NCI-H1436 (cell line): ENCODE data around the gene KLHL30.

Experiments used
- DNase-seq: peaks from one replicate; lab custom pipeline; 2025; lab: John Stamatoyannopoulos, UW

Gene KLHL30

DNA sequence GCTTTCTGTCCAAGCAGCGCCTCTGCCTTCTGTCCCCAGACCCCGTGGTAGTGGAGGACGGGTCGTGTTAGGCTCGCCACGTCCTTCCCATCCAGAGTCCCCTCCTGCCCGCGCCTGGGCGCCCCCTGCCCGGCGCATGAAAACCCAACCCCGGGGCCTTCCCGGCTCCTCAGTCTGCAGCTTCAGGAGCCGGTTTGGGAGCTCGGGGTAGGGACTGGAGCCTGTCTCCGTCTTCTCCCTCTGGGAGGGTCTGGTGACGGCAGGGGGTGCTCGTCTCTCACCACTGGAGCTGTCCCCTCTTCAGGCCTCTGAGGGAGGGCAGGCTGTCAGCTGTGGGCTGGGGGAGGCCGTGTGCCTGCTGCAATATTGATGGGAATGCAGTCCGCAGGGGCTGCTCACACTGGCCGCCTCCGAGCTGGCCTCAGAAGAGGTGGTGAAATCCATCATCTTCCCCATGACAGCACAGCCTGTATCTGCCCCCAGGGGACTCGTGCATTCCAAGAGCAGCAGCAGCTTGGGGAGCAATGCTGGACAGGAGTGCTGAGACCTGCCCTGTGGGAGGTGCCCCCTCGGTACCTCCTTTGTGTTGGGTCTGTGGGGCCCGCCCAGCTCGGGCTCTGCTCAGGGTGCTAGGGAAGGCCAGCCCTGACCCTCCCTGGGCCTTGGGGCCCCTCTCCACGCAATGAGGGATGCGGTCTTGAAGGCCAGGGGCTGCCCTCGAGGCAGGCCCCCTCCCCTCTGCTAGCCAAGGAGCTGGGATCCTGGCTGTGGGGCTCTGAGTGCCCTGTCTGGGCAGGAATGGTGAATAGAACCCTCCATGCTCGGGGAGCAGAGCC, 17.8 kb upstream of the KLHL30 start:
- no peak for DNase-seq

DNA sequence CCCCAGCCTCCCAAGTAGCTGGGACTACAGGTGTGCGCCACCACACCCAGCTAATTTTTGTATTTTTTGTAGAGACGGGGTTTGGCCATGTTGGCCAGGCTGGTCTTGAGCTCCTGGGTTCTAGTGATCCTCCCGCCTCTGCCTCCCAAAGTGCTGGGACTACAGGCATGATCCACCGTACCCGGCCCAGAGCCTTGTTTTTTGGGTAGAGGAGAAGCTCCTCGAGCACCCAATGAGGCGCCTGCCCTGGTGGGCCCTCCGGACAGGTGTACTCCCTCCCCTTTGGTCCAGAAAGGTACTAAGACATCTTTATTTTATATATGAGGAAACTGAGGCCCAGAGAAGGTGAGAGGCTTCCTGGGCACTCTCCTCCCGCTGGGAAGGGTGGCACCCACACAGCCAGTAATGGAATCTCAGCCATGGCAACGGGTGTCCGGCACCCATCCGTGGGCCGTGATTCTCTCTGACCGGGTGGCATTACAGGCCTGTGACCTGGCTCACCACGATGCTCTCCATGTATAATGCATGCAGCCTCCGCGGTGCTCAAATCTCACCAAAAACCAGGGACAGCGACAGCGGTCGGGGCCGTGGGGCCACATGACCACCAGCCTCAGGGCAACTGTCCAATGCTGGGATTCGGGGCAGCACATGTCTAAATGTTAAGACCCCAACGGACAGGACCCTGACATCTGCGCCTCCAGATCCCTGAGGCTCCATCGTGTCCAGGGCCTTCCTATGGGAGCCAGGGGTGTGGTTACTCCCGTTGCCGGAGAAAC, 16.8 kb upstream of the KLHL30 start:
- DNase-seq: no peak

DNA sequence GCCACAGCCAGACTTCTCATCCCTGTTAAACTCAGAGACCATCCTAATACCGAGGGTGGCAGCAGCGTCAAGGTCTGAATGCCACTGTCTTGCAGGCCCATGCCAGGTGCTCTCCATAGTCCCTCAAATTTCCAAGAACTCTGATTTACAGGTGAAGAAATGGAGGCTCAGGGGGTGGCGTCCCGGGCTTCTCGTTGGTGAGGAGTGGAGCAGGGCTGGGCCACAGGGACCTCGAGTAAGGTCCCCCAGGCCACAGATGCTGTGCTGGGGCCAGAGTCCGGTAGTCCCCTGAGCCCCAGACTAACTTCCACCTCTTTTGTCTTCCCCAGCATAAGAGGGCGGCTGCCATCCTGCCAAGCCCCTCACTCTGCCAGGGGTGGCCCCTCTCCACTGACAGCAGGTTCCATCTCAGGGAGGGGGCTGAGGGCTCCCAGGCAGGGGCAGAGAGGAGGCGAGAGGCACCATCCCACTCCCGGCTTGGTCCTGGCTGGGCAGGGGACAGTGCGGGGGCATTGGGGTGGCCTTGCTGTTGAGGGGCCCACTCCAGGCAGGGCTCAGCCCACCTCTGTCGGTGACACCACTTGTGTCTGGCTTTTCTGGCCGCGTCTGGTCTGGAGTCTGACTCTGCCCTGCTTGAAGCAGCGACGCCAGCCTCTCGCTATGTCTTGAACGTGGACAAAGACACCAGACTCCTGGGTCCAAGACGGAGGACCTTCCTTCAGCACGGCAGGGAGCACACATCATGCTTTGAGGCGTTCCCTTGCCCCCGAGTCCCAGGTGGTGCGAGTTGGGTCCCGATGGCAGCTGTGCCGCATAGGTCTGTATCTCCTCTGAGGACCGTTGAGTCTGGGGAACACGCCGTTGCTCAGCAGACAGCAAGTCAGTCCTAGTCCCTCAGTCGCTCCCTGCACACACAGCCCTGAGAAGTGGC, 15.9 kb upstream of the KLHL30 start:
- no peak for DNase-seq

DNA sequence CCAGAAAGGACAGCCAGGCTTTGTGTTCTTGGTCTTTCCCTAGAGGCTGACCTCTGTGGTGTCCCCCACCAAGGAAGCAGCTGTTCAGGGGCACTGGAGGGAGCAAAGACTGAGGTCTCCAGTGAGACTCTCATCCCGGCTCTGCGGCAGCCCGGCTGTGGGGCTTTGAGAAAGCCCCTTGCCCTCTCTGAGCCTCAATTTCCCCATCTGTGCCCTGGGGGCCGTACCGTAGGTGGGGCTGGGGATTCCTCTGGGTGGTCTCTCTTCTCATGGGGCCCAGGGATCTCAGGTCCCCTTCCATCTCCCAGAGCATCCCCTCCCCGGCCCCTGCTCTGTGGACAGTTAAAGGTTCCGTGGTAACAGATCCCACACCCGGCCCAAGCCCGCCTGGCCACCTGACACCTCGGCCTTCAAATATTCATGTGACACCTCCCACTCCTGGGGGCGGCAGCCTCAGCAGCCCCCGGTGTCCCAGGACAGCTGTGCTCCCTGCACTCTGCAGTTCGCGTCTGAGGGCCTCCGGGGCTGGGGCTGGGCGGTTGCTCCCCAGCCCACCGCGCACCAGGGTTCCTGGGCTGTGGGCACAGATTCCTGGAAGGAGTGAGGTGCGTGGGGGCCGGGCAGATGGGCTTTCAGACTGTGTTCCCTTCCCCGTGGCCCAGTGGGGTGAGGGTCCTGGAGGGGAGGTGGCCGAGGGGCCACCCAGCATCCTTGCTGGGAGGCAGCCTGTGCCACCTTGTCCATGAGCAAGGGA, 15.1 kb upstream of the KLHL30 start:
- no peak for DNase-seq

DNA sequence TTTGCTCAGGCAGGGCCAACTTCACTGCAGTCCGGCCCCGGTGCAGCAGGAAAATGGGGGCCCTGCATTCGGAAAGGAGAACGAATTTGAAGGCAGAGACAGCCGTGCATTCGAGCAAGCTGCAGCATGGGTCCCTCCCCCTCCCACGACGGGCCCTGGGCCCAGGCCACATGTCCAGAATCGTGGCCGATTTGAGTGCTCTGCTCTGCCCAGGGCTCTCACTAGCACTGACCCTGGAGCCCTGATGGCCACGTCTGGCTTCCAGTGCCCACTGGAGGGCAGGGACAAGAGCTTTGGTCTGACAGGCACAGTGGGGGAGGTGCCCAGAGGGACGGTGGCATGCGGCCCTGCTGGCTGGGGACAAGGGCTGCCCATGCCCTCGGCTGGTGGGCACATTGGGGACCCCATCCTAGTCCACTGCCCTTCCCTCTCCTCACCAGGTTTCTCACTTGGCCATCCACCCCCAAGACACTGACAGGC, 14.4 kb upstream of the KLHL30 start:
- no peak for DNase-seq

DNA sequence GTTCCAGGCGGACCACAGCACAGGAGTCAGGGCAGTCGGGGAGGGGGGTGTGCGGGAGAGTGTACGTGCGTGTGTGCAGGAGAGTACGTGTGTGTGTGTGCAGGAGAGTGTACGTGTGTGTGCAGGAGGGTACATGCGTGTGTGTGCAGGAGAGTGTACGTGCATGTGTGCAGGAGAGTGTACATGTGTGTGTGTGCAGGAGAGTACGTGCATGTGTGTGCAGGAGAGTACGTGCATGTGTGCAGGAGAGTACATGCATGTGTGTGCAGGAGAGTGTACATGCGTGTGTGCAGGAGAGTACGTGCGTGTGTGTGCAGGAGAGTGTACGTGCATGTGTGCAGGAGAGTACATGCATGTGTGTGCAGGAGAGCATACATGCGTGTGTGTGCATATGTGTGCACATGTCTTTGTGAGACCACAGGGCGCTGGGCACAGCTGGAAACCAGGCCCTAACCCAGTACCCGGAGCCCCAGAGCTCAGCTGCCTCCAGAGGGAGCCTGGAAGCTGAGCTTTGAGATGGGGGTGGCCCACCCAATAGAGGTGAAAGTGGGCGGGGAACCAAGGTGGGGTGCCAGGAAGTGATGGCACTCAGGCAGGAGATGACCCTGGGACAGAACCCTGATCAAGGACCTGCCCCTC, 13.9 kb upstream of the KLHL30 start:
- no peak for DNase-seq

DNA sequence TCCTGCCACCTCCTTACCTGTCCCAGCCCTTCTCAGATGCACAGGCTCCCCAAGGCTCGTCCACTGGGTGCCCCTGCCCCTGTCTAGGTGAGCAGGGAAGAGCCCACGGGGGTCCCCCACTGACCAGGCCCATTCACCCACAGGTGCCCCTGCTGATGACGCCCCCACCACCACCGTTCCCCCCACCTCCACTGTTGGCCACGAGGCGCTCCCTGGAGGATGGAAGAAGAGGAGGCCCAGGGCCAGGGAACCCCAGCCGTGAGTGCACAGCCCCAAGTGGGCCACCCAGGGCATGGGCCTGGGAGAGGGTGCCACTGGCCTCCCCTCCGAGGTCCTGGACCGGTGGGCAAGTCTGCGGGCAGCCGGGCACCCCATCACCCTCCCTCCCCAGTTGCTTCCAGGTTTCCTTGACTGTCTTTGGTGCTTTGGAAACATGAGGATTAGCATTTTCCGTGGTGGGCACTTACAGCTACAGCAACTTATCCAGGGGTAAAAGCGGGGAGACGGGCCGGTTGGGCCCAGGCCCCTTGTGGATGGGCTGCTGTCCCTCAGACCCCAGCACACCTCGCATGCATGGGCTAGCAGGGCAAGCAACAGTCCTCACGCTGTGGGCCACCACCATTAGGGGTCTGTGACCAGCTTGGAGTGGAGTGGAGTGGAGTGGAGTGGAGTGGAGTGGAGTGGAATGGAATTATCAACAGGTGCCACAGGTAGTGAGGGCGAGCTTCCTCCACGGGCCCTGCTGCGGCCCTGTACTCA, 13.2 kb upstream of the KLHL30 start:
- no peak for DNase-seq

DNA sequence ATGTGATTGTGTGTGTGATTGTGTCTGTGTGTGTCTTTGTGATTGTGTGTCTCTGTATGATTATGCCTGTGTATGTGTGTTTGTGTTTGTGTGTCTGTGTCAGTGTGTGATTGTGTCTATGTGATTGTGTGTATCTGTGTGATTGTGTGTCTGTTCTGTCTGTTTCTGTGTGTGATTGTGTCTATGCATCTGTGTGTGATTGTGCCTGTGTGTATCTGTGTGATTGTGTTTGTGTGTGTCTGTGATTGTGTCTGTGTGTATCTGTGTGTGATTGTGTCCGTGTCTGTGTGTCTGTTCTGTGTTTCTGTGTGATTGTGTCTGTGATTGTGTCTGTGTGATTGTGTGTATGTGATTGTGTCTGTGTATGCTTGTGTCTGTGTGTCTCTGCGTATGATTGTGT, 12.1 kb upstream of the KLHL30 start:
- DNase-seq: no peak

DNA sequence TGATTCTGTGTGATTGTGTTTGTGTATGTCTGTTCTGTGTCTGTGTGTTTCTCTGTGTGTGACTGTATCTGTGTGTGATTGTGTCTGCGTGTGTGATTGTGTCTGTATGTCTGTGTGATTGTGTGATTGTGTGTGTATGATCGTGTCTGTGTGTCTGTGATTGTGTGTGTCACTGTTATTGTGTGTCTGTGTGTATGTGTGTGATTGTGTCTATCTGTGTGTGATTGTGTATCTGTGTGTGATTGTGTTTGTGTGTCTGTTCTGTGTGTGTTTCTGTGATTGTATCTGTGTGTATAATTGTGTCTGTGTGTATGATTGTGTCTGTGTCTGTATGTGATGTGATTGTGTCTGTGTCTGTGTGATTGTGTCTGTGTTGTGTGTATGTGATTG, 11.7 kb upstream of the KLHL30 start:
- DNase-seq: no peak

DNA sequence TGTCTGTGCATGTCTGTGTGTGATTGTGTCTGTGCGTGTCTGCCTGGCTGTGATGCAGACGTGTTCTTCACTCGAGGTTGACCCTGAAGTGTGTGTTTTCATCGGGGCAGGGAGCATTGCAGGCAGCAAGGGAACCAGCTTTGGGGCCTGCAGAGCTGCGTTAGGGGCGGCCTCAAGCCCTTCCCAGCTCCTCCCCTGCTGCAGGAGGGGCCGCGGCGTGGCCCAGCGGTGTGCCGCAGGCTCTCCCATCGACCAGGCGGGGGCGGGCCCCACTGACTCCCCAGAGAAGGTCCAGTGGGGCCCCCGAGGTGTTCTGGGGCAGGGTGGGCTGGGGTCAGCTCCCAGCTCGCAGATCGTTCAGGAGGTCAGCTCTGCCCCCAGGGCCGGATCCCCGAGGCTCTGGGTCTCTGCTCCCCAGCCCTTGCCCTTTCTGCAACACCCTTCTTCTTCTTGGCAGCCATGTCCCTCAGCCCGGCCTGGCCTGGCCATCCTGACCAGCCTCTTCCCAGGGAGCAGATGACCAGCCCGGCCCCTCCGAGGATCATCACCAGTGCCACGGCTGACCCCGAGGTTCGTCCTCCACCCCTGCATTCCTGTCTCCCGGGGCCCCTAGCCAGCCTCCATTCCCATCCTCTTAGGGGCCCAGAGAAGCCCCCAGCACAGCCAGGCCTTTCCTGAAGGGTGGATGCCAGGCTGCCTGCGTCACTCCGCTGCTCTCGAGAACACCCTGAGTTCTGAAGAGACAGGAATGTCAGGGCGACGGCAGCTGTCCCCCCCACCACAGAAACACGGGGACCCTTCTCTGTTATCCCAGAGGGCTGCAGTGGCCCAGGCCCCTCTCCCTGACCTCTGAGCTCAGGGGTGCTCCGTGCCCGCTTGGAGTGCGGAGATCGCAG, 11.1 kb upstream of the KLHL30 start:
- DNase-seq: peak; percentile 38

DNA sequence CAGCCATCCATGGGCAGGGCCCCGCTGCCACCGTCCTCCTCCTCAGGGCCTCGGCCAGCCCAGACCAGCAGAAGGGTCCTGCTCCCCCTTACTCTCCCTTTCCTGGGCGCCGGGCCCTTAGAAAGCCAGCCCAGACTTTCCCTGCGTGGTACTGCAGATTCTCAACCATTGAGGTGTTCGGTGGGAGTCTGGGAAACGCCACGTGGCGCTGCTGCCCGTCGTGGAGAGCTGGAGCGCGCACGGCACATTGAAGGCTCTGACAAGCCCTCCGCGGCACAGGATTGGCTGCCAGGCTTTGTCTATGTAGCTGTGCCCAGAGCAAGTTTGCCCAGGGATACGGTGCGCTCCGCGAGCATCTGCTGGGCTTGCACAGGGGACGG, 10.4 kb upstream of the KLHL30 start:
- DNase-seq: no peak

DNA sequence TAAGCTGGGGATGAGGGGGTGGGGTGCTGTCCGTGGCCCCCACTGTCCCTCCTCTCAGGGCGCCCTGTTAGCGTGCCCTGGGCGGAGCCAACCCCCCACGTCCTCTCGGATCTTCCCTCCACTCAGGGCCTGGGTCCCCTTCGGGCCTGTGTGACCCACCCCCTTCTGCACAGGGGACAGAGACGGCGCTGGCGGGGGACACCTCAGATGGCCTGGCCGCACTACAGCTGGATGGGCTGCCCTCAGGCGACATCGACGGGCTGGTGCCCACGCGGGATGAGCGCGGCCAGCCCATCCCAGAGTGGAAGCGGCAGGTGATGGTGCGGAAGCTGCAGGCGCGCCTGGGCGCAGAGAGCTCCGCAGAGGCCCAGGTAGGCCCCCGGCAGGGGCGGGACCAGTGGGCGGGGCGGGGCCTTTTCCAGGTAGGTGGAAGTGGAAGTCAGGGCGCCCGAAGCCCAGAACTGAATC, 9.9 kb upstream of the KLHL30 start:
- DNase-seq: no peak

DNA sequence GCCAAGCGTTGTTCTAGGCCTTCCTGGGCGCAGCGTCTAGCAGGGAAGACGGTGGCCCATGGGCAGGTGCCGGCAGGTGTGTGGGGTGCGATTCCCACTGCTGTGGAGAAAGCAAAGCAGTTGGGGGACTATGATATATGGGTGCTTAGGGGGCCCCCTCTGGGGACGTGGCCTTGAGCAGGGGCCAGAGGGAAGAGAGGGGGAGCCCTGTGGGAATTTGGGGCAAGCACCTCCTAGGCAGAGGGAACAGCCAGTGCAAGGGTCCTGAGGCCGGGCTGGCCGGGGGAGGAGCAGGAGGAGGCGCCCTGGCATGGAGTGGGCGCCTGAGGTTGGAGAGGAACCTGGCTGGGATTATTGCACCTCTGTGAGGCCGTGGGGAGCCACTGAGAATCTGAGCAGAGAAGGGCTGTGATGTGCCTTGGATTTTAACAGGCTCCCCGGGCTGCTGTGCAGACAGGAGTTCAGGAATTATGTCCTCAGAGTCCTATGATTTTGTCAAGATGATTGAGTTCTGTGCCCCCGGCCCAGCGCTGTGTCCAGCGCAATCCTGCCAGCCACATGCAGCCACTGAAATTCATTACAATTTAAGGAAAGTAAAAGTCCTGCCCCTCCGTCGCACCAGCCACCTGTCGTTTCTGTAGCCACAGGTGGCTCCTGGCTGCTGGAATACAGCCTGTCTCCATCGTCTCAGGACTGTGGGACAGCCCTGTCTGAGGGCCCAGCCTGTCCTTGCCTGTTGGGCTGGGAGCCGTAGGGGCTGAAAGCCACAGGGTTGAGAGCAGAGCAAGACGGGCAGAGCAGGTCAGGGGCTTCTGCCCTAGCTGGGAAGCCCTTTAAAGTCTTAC, 9.1 kb upstream of the KLHL30 start:
- no peak for DNase-seq

DNA sequence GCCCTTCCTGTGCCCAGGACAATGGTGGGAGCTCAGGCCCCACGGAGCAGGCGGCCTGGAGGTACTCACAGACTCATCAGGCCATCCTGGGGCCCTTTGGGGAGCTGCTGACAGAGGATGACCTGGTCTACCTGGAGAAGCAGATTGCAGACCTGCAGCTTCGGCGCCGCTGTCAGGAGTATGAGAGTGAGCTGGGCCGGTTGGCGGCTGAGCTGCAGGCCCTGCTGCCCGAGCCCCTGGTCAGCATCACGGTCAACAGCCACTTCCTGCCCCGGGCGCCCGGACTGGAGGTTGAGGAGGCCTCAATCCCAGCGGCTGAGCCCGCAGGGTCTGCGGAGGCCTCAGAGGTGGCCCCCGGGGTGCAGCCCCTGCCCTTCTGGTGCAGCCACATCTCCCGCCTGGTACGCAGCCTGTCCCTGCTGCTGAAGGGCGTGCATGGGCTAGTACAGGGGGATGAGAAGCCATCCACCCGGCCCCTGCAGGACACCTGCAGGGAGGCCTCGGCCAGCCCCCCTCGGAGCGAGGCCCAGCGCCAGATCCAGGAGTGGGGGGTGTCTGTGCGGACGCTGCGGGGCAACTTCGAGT, 8.3 kb upstream of the KLHL30 start:
- no peak for DNase-seq

DNA sequence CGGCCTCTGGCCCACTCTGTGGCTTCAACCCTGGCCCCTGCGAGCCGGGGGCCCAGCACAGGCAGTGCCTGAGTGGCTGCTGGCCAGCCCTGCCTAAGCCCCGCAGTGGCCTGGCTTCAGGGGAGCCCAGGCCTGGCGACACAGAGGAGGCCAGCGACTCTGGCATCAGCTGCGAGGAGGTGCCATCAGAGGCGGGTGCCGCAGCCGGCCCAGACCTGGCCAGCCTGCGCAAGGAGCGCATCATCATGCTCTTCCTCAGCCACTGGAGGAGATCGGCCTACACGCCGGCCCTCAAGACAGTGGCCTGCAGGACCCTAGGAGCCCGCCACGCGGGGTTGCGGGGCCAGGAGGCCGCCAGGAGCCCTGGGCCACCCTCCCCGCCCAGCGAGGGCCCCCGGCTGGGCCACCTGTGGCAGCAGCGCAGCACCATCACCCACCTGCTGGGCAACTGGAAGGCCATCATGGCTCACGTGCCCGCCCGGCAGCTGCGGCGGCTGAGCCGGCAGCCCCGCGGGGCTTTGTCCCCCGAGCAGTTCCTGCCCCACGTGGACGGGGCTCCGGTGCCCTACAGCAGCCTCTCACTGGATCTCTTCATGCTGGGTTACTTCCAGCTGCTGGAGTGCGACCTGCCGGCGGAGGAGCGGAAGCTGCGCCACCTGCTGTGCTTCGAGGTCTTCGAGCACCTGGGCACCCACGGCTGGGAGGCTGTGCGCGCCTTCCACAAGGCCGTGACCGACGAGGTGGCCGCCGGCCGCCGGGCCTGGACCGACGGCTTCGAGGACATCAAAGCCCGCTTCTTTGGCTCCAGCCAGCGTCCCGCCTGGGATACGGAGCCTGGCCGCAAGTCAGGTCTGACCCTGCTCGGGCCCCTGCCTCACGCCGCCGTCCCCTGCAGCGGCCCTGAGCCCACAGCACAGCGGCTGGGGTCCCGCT, 7.5 kb upstream of the KLHL30 start:
- DNase-seq: no peak

DNA sequence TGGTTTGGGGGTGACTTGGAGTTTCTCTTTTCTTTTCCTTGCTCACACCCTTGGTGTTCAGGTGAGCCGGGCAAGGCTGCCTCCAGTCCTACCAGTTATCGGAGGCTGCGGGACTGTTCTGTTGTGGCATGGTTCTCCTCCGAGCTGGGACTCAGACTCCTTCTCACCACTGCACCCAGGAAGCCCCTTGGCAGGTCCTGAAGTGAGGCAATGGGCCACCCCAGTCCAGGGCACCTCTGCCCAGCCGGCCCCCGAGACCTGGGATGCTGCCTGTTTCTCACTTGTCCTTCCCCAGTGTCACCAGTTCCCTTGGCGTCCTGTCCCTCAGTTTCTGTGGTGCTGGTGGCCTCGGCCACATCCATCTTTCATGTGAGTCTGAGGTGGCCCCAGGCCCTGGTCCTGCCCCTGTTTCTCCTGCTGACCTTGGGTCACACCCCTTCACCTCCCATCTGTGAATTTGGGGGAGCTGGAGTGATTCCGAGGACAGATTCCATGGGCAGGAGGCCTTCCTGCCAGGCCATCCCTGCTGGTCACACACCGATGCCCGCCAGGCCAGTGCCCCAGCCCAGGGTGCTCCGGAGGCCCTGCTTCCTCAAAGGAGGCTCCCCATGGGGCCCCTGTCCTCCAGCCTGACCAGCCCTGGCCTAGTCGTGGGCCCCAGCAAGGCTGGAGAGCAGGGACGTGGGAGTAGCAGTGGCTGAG, 6.6 kb upstream of the KLHL30 start:
- no peak for DNase-seq
